Measurements from ENCODE around the gene STARD13.
"Not testable (repeated sequence)": the region's sequence is repeated elsewhere in the genome, so short reads cannot be mapped to it uniquely, and the experiment has no call there.

Gene STARD13

GRCh38 chr13:33180122-33180804 lies 105.3 kb downstream of the STARD13 start:
- DNase-seq (ENCODE audit: low read depth in 1 of 2, low spot score in 1 of 2) = no peak

GRCh38 chr13:33179463-33179862 lies 106.1 kb downstream of the STARD13 start:
- DNase-seq (ENCODE audit: low read depth in 1 of 2, low spot score in 1 of 2) = no peak

- no peak for DNase-seq (ENCODE audit: low read depth in 1 of 2, low spot score in 1 of 2)
Measured at GRCh38 chr13:33178209-33178840, 107.2 kb downstream of the STARD13 start.

GRCh38 chr13:33177340-33178208 lies 108.0 kb downstream of the STARD13 start:
- DNase-seq (ENCODE audit: low read depth in 1 of 2, low spot score in 1 of 2) = not testable (repeated sequence)

GRCh38 chr13:33176526-33176925 lies 109.0 kb downstream of the STARD13 start:
- no peak for DNase-seq (ENCODE audit: low read depth in 1 of 2, low spot score in 1 of 2)

- no peak for DNase-seq (ENCODE audit: low read depth in 1 of 2, low spot score in 1 of 2)
Measured at GRCh38 chr13:33175991-33176390, 109.6 kb downstream of the STARD13 start.

- DNase-seq (ENCODE audit: low read depth in 1 of 2, low spot score in 1 of 2) = no peak
Measured at GRCh38 chr13:33174931-33175330, 110.6 kb downstream of the STARD13 start.

- DNase-seq (ENCODE audit: low read depth in 1 of 2, low spot score in 1 of 2) = no peak
Measured at GRCh38 chr13:33174491-33174890, 111.1 kb downstream of the STARD13 start.

- DNase-seq (ENCODE audit: low read depth in 1 of 2, low spot score in 1 of 2) = no peak
Measured at GRCh38 chr13:33172911-33173310, 112.6 kb downstream of the STARD13 start.

- DNase-seq (ENCODE audit: low read depth in 1 of 2, low spot score in 1 of 2) = no peak
Measured at GRCh38 chr13:33172400-33172799, 113.2 kb downstream of the STARD13 start.

- no peak for DNase-seq (ENCODE audit: low read depth in 1 of 2, low spot score in 1 of 2)
Measured at GRCh38 chr13:33169273-33169980, 116.1 kb downstream of the STARD13 start.

GRCh38 chr13:33168321-33168960 lies 117.1 kb downstream of the STARD13 start:
- DNase-seq (ENCODE audit: low read depth in 1 of 2, low spot score in 1 of 2) = no peak

GRCh38 chr13:33167491-33167890 lies 118.1 kb downstream of the STARD13 start:
- DNase-seq (ENCODE audit: low read depth in 1 of 2, low spot score in 1 of 2) = no peak

- no peak for DNase-seq (ENCODE audit: low read depth in 1 of 2, low spot score in 1 of 2)
Measured at GRCh38 chr13:33165787-33166186, 119.8 kb downstream of the STARD13 start.

- no peak for DNase-seq (ENCODE audit: low read depth in 1 of 2, low spot score in 1 of 2)
Measured at GRCh38 chr13:33164331-33164730, 121.2 kb downstream of the STARD13 start.

- DNase-seq (ENCODE audit: low read depth in 1 of 2, low spot score in 1 of 2) = not testable (repeated sequence)
Measured at GRCh38 chr13:33162725-33163124, 122.8 kb downstream of the STARD13 start.

- no peak for DNase-seq (ENCODE audit: low read depth in 1 of 2, low spot score in 1 of 2)
Measured at GRCh38 chr13:33158816-33159215, 126.7 kb downstream of the STARD13 start.

GRCh38 chr13:33158271-33158670 lies 127.3 kb downstream of the STARD13 start:
- DNase-seq (ENCODE audit: low read depth in 1 of 2, low spot score in 1 of 2) = no peak

GRCh38 chr13:33154911-33155310 lies 130.6 kb downstream of the STARD13 start:
- DNase-seq (ENCODE audit: low read depth in 1 of 2, low spot score in 1 of 2) = no peak

GRCh38 chr13:33153421-33154404 lies 131.8 kb downstream of the STARD13 start:
- no peak for DNase-seq (ENCODE audit: low read depth in 1 of 2, low spot score in 1 of 2)
